Neural cell (in vitro differentiated cells): Measurements from ENCODE around the gene ZNF253. TPM values are rescaled to one million over a fixed set of nuclear protein-coding genes. Genes with fewer than 3 reads are reported as not detected.

Source experiments
- H2AFZ ChIP-seq: fragments of 200-600, 300-800 bp; sonication (generic), shearing (Covaris generic); 2 replicates; pipeline ENCODE4 v1.6.0; 2014; ENCODE audit warnings: low read depth, mild to moderate bottlenecking, antibody characterized with exemption, low read length, moderate library complexity
- H3F3A ChIP-seq: fragments of 200-600 bp; shearing (Covaris generic); 2 replicates; pipeline ENCODE4 v1.6.1; 2016; ENCODE audit warnings: mild to moderate bottlenecking, moderate library complexity, mixed read lengths, antibody characterized with exemption, low read length; ENCODE audit not compliant: insufficient read depth, poor library complexity, severe bottlenecking
- H3K27ac ChIP-seq: fragments of 200-600, 300-800 bp; sonication (generic), shearing (Covaris generic); 2 replicates; pipeline ENCODE4 v1.5.1; 2014; ENCODE audit warnings: mild to moderate bottlenecking, low read length, moderate library complexity
- H3K27me3 ChIP-seq: fragments of 300-800, 200-600 bp; sonication (generic), shearing (Covaris generic); 2 replicates; pipeline ENCODE4 v1.6.0; 2014; ENCODE audit warnings: mild to moderate bottlenecking, low read depth, low read length, moderate library complexity; ENCODE audit not compliant: insufficient read depth
- H3K36me3 ChIP-seq: fragments of 300-800, 200-600 bp; sonication (generic), shearing (Covaris generic); 2 replicates; pipeline ENCODE4 v1.5.1; 2014; ENCODE audit warnings: mild to moderate bottlenecking, antibody characterized with exemption, low read length, moderate library complexity; ENCODE audit not compliant: insufficient read depth
- H3K4me2 ChIP-seq: fragments of 300-800, 200-600 bp; sonication (generic), shearing (Covaris generic); 2 replicates; pipeline ENCODE4 v1.6.0; 2014; ENCODE audit warnings: mild to moderate bottlenecking, low read length
- H3K4me3 ChIP-seq: fragments of 300-800, 200-600 bp; sonication (generic), shearing (Covaris generic); 2 replicates; pipeline ENCODE4 v1.5.1; 2014; ENCODE audit warnings: mild to moderate bottlenecking, low read length, moderate library complexity
- H3K79me2 ChIP-seq: fragments of 200-600 bp; shearing (Covaris generic); replicated peaks from 2 replicates; pipeline ENCODE4 v1.6.0; 2014; ENCODE audit warnings: mild to moderate bottlenecking, low read length, moderate library complexity; ENCODE audit not compliant: insufficient read depth
- H3K9ac ChIP-seq: fragments of 300-800, 200-600 bp; sonication (generic), shearing (Covaris generic); 2 replicates; pipeline ENCODE4 v1.6.1; 2016; ENCODE audit warnings: mild to moderate bottlenecking, low read length, mixed read lengths
- H3K9me2 ChIP-seq: fragments of 200-600 bp; shearing (Covaris generic); 2 replicates; pipeline ENCODE4 v1.6.1; 2016; ENCODE audit warnings: mild to moderate bottlenecking, low read length, mixed read lengths; ENCODE audit not compliant: insufficient read depth
- H3K9me3 ChIP-seq: fragments of 200-600, 300-800 bp; sonication (generic), shearing (Covaris generic); 2 replicates; pipeline ENCODE4 v1.6.1; 2016; ENCODE audit warnings: mild to moderate bottlenecking, mixed run types, low read length, moderate library complexity, mixed read lengths
- H4K20me1 ChIP-seq: fragments of 200-600 bp; shearing (Covaris generic); 2 replicates; pipeline ENCODE4 v1.6.1; 2016; ENCODE audit warnings: mild to moderate bottlenecking, mixed run types; ENCODE audit not compliant: insufficient read depth
- EP300 ChIP-seq: fragments of 450-650 bp; conservative IDR thresholded peaks from 2 replicates; pipeline ENCODE4 v1.6.1; 2014; ENCODE audit warnings: antibody characterized with exemption, mild to moderate bottlenecking, moderate library complexity; ENCODE audit not compliant: poor library complexity, severe bottlenecking
- EZH2 ChIP-seq: fragments of 200-600, 300-800 bp; shearing (Covaris generic), sonication (generic); IDR thresholded peaks from 2 replicates; pipeline ENCODE4 v1.6.1; 2014; ENCODE audit warnings: antibody characterized with exemption, low read length, borderline replicate concordance, mild to moderate bottlenecking; ENCODE audit not compliant: insufficient read depth, poor library complexity, severe bottlenecking
- MXI1 ChIP-seq: fragments of 450-650 bp; conservative IDR thresholded peaks from 2 replicates; pipeline ENCODE4 v1.6.1; 2014; ENCODE audit warnings: antibody characterized with exemption, mild to moderate bottlenecking; ENCODE audit not compliant: poor library complexity, severe bottlenecking
- POLR2AphosphoS5 ChIP-seq: IDR thresholded peaks from 2 replicates; pipeline ENCODE4 v1.6.1; 2012
- RAD21 ChIP-seq: fragments of 450-650 bp; conservative IDR thresholded peaks from 2 replicates; pipeline ENCODE4 v1.6.1; 2014; ENCODE audit warnings: antibody characterized with exemption, mild to moderate bottlenecking, moderate library complexity
- SMC3 ChIP-seq: fragments of 450-650 bp; conservative IDR thresholded peaks from 2 replicates; pipeline ENCODE4 v1.6.1; 2014; ENCODE audit warnings: antibody characterized with exemption, mild to moderate bottlenecking, moderate library complexity; ENCODE audit not compliant: poor library complexity
- TAF1 ChIP-seq: IDR thresholded peaks from 2 replicates; pipeline ENCODE4 v1.6.1; 2012; ENCODE audit warnings: low read depth
- polyA plus RNA-seq: library from polyadenylated mRNA; depleted of rRNA; stranded (reverse); fragments of >200 nt; gene quantifications from 2 replicates; pipeline ENCODE4 v1.2.3, GENCODE V29; 2014
- TF ChIP-seq, protein P1 (sequence below): fragments of 450-650 bp; IDR thresholded peaks from 2 replicates; pipeline ENCODE4 v1.5.1; 2014; ENCODE audit warnings: antibody characterized with exemption, mild to moderate bottlenecking, moderate library complexity; ENCODE audit not compliant: poor library complexity, severe bottlenecking
- TF ChIP-seq, protein P2 (sequence below): IDR thresholded peaks from 2 replicates; pipeline ENCODE4 v1.6.1; 2012; ENCODE audit warnings: borderline replicate concordance

ZNF253 gene
- polyA plus RNA-seq, 1 donor from 2014 or later, result 25.9 TPM

DNA sequence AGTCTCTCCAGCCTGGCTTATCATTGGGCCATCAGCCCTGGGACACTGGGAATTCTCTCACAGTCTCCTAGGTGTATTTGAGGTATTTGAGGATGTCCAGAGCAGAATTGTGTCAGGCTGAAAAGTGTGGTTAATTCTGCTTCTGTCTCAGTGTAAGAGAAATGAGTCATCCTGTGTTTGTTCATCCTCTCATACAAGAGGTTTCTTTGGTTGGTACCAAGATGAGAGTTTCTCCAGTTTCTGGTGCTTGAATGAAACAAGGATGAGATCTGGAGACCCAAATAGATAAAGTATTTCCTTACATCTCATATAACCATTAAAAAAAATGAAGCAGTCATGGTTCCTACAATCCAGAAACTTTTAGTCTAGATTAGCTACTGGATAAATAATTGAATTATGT lies 7.7 kb downstream of the ZNF253 start:
- H3K27ac ChIP-seq, result no peak overlapping the region
- H3K9ac ChIP-seq, result no peak overlapping the region
- H2AFZ ChIP-seq, result no peak overlapping the region
- no peak overlapping the region for H3K4me3 ChIP-seq
- H3K79me2 ChIP-seq, result peaks cover 93% of the 10 kb centered on the region
- H4K20me1 ChIP-seq, result no peaks in the 10 kb centered on the region
- TF ChIP-seq, protein P1, sequence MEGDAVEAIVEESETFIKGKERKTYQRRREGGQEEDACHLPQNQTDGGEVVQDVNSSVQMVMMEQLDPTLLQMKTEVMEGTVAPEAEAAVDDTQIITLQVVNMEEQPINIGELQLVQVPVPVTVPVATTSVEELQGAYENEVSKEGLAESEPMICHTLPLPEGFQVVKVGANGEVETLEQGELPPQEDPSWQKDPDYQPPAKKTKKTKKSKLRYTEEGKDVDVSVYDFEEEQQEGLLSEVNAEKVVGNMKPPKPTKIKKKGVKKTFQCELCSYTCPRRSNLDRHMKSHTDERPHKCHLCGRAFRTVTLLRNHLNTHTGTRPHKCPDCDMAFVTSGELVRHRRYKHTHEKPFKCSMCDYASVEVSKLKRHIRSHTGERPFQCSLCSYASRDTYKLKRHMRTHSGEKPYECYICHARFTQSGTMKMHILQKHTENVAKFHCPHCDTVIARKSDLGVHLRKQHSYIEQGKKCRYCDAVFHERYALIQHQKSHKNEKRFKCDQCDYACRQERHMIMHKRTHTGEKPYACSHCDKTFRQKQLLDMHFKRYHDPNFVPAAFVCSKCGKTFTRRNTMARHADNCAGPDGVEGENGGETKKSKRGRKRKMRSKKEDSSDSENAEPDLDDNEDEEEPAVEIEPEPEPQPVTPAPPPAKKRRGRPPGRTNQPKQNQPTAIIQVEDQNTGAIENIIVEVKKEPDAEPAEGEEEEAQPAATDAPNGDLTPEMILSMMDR, result no peak
- TF ChIP-seq EP300, result no peak
- TF ChIP-seq MXI1, result no peak
- no peak for TF ChIP-seq RAD21
- no peak for TF ChIP-seq TAF1
- TF ChIP-seq, protein P2, sequence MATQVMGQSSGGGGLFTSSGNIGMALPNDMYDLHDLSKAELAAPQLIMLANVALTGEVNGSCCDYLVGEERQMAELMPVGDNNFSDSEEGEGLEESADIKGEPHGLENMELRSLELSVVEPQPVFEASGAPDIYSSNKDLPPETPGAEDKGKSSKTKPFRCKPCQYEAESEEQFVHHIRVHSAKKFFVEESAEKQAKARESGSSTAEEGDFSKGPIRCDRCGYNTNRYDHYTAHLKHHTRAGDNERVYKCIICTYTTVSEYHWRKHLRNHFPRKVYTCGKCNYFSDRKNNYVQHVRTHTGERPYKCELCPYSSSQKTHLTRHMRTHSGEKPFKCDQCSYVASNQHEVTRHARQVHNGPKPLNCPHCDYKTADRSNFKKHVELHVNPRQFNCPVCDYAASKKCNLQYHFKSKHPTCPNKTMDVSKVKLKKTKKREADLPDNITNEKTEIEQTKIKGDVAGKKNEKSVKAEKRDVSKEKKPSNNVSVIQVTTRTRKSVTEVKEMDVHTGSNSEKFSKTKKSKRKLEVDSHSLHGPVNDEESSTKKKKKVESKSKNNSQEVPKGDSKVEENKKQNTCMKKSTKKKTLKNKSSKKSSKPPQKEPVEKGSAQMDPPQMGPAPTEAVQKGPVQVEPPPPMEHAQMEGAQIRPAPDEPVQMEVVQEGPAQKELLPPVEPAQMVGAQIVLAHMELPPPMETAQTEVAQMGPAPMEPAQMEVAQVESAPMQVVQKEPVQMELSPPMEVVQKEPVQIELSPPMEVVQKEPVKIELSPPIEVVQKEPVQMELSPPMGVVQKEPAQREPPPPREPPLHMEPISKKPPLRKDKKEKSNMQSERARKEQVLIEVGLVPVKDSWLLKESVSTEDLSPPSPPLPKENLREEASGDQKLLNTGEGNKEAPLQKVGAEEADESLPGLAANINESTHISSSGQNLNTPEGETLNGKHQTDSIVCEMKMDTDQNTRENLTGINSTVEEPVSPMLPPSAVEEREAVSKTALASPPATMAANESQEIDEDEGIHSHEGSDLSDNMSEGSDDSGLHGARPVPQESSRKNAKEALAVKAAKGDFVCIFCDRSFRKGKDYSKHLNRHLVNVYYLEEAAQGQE, result no peak
- TF ChIP-seq SMC3, result no peak
- TF ChIP-seq EZH2, result no peak
- H3K36me3 ChIP-seq, result peaks cover 7% of the 10 kb centered on the region
- H3F3A ChIP-seq, result no peaks in the 10 kb centered on the region
- H3K4me2 ChIP-seq, result no peak overlapping the region
- H3K9me3 ChIP-seq, result peaks cover 7% of the 10 kb centered on the region
- H3K9me2 ChIP-seq, result no peaks in the 10 kb centered on the region
- no peaks in the 10 kb centered on the region for H3K27me3 ChIP-seq

DNA sequence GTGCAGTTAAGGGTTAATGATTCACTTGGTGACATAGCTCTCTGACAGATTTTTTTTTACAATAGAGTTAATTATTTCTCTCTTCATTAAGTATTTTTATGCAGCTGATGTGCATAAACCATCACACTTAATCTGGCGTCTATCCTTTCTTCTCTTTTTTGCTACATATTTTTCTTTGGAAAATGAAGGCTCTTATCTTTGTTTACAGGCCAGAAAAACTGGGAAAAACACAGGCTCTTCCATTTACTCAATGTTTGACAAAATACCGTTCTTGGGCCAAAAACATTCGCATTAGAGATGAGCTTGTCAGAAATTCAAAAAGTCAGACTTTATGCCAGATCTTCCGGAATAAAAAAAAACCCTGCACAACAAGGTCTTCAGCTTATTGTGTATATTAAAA lies 12.0 kb downstream of the ZNF253 start:
- H3K79me2 ChIP-seq, result peaks cover 91% of the 10 kb centered on the region
- H3K9me3 ChIP-seq, result peaks cover 11% of the 10 kb centered on the region

More for the DNA sequence above, 12.0 kb downstream of the ZNF253 start:
- Histone ChIP-seq H3K9ac (no peak overlapping the region), H3F3A (no peaks in the 10 kb centered on the region), H3K4me2 (no peak overlapping the region), H2AFZ (no peak overlapping the region), H3K9me2 (no peaks in the 10 kb centered on the region), H3K36me3 (peaks cover 38% of the 10 kb centered on the region), H3K4me3 (no peak overlapping the region), H3K27me3 (no peaks in the 10 kb centered on the region), H3K27ac (no peak overlapping the region), H4K20me1 (no peaks in the 10 kb centered on the region)
- TF ChIP-seq EZH2 (no peak), POLR2AphosphoS5 (no peak), SMC3 (no peak), EP300 (no peak), MXI1 (no peak)
- TF ChIP-seq, protein P2, result no peak
